GM18511 (cell line): ENCODE measurements around the gene DGKI.

Experiments used
- ATAC-seq: cut with Tn5 transposase; IDR thresholded peaks from one replicate; pipeline ENCODE4 v1.9.1; 2021; ENCODE audit warnings: mild to moderate bottlenecking, moderate library complexity; ENCODE audit not compliant: unreplicated experiment

The DGKI gene

DNA sequence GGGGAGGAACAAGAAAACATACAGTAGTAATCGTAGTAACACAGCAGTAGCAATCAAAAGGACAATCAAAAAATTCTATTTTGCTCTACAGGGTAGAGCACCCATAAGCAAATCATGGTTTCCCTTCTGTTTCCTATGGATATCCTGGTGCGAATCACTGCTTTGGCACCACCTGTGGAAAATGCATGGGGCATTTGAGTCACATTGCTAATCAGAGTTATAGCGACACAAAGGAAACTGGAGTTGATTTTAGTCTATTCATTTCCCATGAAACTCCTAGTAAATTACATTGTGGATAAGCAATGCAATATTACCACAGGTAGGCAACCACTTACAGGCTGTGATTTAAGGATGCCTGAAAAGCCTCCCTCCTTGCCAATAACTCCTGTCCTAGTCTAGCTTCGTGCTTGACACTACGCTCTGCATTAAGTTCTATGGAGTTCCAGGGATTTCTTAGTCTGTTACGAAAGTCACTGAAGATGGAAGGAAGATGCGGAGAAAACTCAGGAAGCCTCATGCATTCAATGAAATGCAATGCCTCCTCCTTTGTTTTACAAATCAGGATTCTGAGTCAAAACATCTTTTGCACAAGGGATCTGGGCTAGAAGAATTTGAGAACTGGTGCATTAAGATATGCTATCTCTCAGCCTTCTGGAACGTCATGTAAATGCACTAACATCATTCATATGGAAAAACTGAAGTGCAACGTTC lies 188.4 kb downstream of the DGKI start:
- no peak for ATAC-seq

DNA sequence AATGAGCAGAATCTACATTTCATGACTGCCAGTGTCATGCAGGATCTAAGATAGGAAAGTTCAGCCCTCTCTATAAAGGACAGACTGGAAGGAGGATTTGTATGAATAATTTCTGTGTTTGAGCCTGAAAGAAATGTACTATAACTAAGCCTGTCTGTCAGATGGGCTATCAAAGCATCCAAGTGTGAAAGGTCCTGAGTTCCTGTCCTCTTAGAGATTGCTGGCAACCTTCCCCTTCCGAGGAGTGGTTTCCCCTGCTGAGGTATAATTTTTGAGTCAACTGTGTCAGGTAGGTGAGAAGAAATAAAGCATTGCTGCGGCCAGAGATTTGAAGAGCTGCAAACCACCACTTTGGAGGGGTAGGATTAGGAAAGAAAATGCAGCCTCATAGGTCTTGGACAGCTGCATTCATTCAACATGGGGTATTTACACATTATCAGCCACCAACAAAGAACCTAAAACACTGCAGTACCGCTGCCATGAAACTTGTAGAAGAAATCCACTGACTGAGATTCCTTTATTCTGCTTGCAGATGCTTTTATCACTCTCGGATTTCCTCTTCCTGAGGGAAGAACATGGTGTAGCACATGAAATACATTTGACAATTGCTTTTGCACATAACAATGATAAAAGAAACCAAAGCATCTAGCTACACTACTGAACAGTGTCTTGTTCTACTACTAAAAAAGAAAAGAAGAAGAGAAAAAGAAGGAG lies 189.1 kb downstream of the DGKI start:
- ATAC-seq = no peak

DNA sequence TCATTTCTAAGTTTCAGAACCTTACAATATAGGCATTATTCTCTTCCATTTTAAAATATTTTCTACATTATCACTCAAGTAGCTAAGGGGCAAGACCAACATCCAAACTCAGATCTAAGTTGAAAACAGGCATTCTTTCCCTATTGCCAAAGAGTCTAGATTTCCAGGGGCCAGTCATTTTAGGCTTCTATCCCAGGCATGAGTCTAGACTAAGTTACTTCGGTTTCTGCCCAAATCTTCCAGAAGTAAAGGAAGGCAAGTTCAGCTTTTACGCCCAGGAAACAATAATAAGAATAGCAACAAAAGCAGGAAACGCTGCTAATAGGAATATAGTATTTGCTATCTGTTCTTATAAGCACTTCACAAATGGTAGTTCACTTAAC lies 189.9 kb downstream of the DGKI start:
- no peak for ATAC-seq

DNA sequence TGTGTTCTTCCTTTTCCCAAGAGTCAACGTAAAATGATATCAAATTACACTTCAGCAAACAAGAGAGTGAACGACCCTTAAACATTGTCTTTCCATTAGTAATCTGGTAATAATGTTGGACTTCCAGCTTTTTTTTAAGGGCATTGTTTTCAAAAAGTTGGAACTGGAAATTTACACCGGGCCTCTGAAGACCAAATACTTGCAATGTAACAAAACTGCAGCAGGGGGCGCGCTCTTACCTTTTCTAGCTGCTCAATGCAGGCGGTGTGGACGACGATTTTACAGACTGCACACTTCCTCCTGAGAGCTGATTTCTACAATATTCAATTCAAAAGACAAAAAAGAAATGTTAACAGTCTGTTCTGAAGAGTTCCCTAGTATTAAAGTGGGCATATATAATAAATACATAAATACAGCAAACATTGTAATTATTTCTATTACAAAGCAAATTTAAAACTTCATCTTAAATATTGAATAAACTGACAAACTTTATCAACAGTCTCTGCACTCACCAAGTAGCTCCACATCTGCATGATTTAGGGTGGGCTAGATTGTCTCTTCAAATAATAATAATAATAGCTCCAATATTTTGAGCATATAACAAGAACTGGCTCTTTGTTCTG lies 190.4 kb downstream of the DGKI start:
- peak; percentile 92 for ATAC-seq

DNA sequence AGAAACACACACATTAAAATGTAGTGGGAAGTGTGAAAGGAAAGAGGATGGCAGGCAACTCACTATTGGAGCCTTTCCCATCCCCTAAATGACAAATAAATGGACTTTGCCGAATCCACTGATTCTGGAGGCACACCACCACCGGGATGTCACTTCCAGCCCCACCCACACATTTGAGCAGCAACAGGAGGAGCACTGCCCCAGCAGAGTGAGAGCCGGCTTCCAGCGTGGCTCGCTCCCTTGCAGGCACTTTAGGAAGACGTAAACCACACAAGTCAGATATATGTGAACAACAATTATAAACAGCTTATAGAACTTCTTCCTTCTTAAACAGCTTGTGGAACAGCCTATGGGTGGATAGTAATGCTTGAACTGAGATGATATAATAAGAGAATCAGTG lies 191.0 kb downstream of the DGKI start:
- ATAC-seq = no peak

DNA sequence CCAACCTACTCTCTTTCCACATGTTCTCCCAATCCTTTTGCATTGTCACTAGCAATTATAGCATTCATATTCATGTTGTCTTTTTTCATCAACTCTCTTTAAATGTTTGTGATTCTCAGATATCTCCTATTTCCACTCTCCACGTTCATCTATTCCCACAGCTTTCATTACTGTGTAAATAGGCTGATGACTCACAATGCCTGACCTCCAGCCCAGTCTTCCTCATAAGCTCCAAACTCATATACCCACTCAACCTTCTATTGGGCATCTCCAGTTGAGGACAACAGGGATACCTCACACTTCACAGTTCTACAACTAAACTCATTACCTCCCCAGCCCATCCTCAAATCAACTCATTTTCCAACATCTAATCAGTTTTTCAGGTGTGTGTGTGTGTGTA lies 194.1 kb downstream of the DGKI start:
- ATAC-seq = no peak

DNA sequence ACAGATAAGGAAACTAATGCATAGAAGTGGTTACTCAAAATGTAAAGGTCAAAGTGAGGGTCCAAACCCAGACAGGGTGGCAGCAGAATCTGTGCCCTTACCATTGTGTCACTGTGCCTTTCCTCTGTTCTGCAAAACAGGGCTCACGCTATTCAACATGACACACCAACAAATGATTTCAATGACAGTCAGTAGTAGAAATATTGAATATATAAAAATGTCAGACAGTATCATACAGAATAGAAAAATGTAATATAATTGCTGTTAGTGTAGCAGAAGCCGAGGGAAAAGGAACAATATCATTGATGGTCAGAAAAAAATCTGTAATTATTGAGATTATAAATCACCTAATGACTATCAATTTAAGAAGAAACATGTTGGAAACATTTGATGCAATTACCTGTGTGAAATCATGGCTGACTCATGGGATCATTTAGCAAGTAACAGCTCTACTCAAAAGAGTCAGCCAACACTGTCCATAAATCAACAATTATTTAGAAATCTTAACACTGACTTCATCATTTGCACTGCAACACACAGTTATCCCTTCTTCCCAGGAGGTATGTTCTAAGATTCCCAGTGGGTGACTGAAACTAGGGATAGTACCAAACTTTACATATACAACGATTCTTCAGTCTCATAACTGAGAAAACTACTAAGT lies 198.7 kb downstream of the DGKI start:
- ATAC-seq = no peak

DNA sequence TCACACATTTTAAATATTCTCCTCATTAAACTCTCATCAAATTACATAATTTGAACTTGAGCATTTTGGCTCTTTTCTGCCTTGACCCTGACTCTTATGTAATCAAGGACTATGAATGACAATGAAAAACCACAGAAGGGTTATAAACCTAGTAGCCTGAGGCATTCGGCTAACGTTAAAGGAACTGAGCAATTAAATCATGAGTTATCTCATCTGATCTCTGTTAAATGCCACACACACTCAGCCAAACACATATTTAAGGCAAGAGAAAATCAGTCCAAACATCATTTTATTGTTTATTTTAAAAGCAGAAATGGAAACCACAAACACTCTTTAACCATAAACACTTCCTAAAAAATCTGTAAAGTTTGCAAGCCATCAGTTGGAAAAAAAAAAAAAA lies 204.3 kb downstream of the DGKI start:
- ATAC-seq = no peak

DNA sequence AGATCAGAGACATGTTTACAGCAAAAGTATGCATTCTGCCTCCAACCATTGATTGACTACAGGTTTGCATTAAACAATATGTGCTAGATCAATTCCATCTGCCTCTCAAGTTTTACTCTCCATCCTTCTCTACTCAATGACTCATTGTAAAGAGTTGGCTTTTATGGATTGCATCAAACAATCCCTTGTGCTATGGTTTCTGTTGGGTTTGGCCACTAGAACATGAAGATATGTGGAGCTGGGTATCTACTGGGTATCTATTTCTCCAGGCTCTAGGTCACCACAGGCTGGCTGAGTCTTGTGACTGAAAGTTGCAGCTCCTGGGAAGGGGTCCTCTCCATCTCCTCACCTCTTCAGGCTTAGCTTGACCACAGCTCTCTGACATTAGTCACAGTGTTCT lies 204.7 kb downstream of the DGKI start:
- ATAC-seq = no peak

DNA sequence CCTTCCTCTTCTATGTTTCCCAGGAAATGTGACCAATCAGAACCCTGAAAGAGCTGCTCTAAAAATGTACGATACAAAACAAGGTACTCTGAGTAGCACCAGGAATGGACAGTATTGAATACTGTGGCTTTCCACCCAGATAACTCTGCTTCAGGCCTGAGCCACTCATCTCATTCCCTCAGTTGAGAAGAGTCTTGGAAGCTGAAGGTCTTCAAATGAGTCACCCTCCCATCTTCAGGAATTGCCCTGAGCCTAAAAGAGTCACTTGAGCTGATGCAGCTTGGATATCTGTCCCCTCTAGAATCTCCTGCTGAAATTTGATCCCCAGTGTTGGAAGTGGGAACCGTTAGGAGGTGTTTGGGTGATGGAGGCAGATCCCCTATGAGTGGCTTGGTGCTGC lies 210.4 kb downstream of the DGKI start:
- no peak for ATAC-seq

DNA sequence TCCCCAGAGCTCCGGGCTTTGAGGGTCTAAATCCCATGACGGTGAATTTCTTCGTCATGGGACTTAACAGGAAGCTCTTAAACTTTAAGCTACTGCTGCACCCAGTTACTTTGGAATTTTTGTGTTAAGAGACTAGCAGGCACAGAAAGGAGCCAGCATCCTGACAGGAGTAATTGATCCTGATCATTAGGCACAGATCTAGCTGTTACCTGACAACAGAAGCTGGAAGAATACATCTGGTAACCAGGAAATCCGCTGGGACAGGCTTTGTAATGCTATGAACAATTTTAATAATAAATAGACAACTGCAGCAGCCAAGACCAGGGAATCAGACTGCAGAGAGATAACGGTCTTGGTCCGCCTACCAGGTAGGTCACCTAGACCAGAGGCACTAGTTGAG lies 210.9 kb downstream of the DGKI start:
- ATAC-seq = no peak

DNA sequence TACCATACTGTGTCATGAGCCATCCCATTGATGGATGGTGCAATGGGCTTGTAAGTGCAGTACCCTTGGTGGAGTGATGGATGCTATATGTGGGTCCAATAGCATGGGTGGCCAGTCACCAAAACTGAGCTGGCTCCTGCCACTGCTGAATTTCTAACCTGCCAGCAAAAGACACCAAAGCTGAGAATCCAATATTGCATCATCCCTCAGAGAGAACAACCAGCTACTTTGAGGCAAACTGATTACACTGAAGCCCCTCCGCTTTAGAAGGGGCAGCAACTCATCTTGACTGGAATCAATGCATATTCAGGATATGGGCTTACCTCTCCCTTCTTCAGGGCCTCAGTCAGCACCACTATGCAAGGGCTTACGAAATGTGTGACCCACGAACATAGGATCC lies 211.6 kb downstream of the DGKI start:
- ATAC-seq = no peak

DNA sequence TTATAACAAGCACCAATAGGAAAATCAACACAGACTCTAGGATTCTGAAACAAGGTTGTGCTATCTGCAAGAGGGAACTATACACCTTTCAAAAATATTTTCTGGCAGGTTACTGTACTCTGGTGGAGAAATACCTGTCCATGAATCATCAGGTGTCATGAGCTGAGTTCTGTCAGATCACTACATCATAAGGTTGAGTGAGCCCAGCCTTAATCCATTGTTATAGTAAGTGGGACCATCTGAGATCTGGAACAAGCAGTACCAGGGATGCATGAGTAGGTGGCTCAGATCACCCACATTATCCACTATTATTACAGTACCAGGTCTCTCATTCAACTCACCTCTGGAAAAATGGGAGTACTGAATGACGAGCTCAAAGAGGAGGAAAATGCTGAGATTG lies 212.4 kb downstream of the DGKI start:
- no peak for ATAC-seq

DNA sequence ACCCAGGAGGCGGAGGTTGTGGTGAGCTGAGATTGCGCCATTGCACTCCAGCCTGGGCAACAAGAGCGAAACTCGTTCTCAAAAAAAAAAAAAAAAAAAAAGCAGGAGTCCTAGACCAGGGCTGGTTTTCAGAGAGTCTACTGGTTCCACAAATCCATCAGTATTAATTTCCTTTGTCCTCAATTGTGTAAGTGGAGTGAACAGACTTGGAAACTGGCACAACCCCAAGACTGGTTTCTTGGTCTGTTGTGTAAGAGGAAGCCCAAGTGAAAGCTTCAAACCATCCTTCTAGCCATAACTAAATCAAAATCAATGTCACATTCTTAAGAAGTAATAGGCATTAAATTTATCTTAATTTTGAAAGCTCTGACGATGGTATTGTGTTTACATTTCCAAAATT lies 213.6 kb downstream of the DGKI start:
- no peak for ATAC-seq

DNA sequence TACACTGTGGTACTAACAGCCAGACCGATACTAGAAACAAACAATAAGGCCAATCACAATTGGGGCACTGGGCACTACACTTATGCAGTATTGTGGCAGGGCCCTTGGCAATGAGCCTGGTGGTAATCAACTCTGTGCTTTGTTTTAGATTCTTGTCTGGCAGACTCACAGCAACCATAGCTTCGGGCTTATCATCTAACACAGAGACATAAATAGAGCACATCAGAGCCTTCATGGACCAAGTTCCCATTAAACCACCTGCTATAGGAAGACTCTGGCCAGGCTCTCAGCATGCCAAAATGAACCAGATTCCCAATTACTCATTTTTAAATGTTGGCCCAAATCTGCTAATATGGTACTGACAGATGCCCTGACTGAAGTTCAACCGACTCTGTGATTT lies 218.6 kb downstream of the DGKI start:
- no peak for ATAC-seq

DNA sequence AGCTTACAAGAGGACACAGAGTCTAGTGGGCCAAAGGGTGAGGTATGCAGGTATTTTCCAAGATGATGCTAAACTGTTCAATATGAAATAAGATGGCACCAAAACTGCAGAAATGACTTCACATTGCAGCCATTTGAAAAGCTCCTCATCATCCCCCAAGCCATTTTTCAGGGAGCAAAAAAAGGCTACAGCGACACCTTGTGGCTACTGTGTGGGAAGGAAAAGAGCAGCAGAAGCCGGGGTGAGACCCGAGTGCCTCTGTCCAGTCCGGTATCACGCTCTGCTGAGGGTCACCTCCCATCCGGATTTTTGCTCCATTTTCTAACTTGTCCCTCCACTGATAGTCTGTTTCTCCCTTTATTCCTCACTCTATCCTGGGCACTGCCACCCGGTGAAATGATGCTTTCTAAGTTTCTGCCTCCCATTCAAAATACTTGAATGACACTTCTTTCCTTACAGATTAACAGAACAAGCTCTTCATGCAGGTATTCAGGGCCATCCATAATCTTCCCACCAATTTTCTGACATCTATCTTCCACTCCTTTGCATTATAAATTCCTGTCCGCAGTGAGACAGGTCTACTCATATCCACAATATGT lies 220.2 kb downstream of the DGKI start:
- peak; percentile 83 for ATAC-seq

DNA sequence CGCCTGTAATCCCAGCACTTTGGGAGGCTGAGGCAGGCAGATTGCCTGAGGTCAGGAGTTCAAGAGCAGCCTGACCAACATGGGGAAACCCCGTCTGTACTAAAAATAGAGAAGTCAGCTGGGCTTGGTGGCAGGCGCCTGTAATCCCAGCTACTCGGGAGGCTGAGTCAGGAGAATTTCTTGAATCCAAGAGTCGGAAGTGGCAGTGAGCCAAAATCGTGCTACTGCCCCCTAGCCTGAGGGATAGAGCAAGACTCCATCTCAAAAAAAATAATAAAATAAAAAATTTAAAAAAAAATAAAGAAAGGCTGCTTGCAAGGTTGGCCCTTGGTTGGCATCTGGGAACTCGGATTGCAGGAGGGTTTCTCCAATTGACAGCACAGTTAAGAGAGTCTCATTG lies 221.6 kb downstream of the DGKI start:
- ATAC-seq = no peak

DNA sequence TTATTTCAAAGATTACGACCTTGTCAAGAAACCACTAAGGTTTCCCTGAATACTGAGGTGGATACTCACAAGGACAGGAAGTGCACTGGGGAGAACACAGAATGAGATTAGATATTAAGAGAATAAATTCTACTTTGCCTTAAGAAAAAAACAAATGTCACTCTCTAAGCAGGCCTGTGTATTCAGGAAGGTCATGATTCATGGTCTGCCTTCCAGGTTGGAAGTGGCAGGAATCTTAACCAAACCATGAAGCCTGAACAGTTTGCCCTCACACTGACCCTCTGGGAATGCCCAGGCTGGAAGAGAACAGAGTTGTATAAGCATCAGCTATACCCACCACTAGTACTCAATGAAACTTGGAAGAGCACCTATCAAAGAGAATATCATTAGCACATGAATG lies 227.6 kb downstream of the DGKI start:
- ATAC-seq = no peak

DNA sequence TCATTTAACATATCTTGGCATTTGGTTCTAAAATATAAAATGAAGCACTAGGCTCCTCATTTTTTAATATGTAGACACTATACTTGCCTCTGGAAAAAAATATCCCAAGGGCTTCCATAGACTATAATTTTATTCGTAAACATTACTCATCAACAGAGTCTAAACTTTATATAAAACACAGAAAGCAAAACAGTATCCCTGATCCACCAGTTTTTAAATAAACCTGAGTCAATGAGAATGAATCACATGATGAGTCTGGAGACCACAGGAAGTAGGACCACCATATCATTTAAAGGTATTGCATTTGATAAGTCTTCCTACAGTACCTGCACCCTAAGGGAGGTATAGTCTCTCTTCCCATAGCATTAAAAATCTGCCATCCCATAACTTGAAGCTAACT lies 228.0 kb downstream of the DGKI start:
- ATAC-seq = no peak

DNA sequence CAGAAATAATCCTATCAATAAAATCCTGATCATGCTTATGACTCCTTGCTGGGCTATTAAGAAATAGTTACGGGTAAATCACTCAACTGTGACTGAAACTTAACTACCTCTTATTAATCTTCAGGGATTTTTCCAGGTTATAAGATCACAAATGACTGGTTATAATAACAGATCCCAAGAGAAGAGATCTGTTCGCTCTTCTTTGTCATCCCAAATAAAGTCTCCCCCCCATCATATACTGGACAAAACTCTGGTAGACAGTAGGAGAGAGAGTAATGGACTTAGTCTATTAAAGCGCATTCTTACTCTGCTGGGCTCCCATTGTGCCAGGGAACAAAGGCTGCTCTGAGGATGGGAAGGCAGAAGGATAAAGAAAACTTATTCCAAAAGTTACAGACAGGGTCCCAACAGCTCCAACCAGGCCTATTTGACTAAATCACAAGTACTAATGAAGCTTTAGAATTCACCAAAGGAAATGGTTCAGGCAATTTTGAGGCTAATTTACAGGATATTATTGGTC lies 233.7 kb downstream of the DGKI start:
- ATAC-seq = no peak

DNA sequence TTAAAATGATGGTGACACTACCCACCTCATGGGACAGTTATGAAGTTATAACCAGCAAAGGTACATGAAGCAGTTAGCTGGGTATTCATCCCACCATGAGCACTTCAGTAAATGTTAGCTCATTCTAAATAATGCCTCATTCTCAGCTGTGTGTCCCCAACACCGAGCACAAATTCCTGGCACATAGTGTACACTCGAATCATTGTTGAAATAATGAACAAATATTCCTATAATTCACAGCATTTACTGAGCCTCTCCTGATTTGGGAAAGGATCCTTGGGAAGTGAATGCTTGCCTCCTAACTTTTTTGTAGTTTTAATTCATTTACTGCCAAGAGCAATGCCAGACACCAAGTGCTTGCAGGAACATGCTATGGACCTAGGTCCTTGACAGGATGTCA lies 235.2 kb downstream of the DGKI start:
- no peak for ATAC-seq
